Calu3 (cell line): ENCODE data around the gene ZFP30. TPM values are rescaled to one million over a fixed set of nuclear protein-coding genes. Genes with fewer than 3 reads are reported as not detected.

Experiments used
- BruUV-seq: library from RNA; stranded (reverse); fragments of 400-500 nt; replicated peaks from 2 replicates; lab custom pipeline; 2021; lab: Mats Ljungman, UMichigan
- CTCF ChIA-PET: fragments of 300-600 bp; sonication (Branson Sonifier 250); formaldehyde crosslinking; loops from one replicate; lab custom pipeline; 2022; ENCODE audit warnings: antibody characterized with exemption; lab: Charles Lee
- DNase-seq: peaks from one replicate; pipeline ENCODE4 v3.0.0; 2022
- H3K27ac Mint-ChIP-seq: one replicate; pipeline ENCODE4 v1.8.0; 2022; ENCODE audit warnings: mixed read lengths; ENCODE audit not compliant: unreplicated experiment
- H3K27me3 Mint-ChIP-seq: one replicate; pipeline ENCODE4 v1.8.0; 2022; ENCODE audit warnings: mixed read lengths; ENCODE audit not compliant: unreplicated experiment
- H3K36me3 Mint-ChIP-seq: one replicate; pipeline ENCODE4 v1.8.0; 2022; ENCODE audit warnings: mild to moderate bottlenecking, moderate library complexity, mixed read lengths; ENCODE audit not compliant: insufficient read depth, unreplicated experiment
- H3K4me1 Mint-ChIP-seq: one replicate; pipeline ENCODE4 v1.8.0; 2022; ENCODE audit warnings: mild to moderate bottlenecking, low read depth, mixed read lengths; ENCODE audit not compliant: unreplicated experiment
- H3K4me3 Mint-ChIP-seq: one replicate; pipeline ENCODE4 v1.8.0; 2022; ENCODE audit warnings: mild to moderate bottlenecking, low read depth, moderate library complexity, mixed read lengths; ENCODE audit not compliant: unreplicated experiment
- H3K9me3 Mint-ChIP-seq: one replicate; pipeline ENCODE4 v1.8.0; 2022; ENCODE audit warnings: low read depth, mixed read lengths; ENCODE audit not compliant: unreplicated experiment
- intact Hi-C: fragments of 100-400 bp; cut with micrococcal nuclease; formaldehyde crosslinking; loops from one replicate; pipeline ENCODE4 v1.10.0; 2022; ENCODE audit not compliant: unreplicated experiment
- total RNA-seq: library from RNA; stranded (reverse); gene quantifications from 2 replicates; pipeline ENCODE4 v1.2.3, GENCODE V29; 2022
- TF ChIP-seq, protein P1 (sequence below): fragments of 200-600 bp; IDR thresholded peaks from one replicate; pipeline ENCODE4 v1.8.0; 2022; ENCODE audit warnings: antibody characterized with exemption; ENCODE audit not compliant: unreplicated experiment

ZFP30 gene
- total RNA-seq, 1 experiment from 2014 or later = 11.5 TPM

DNA sequence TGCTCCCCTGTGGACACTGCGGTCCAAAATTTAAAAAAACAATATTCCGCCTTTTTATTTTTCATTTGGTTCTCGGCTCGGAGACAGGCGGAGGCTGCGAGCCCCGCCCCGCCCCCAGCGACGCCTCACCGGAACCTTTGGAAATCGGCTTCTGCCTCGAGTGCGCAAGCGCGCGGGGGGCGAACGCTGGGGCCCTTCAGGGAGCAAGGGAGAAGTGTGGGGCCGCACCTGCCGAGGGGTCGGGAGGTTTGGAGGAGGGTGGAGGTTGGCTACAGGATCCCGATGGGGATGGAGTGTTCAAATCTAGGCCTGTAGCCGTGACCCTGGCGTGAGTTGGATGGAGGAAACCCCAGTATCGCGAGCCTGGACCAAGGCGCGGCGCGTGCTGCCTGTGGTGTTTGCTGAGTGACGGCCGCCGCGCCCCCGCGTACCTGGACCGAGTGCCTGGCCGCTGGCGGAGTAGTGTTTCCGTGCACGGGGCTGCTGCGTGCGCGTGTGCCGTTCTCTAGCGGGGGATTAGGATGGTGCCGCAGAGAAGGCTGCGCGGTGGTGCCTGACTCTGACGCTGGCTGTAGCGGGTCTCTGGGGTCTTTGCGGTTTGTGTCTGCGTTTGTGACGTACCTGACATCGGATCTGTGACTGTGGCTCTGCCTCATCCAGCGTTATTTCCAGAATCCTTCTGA lies 565 bp upstream of the ZFP30 start:
- Mint-ChIP-seq H3K36me3 (peaks cover 27% of the 10 kb centered on the region), H3K9me3 (peaks cover 18% of the 10 kb centered on the region), H3K4me1 (peaks cover 9% of the 10 kb centered on the region), H3K27me3 (no peaks in the 10 kb centered on the region), H3K4me3 (peak overlapping the region; percentile 98), H3K27ac (peak overlapping the region; percentile 88)
- no TSS peak for BruUV-seq
- DNase-seq = peak; percentile 88
- intact Hi-C loops = no loop called here
- TF ChIP-seq, protein P1, sequence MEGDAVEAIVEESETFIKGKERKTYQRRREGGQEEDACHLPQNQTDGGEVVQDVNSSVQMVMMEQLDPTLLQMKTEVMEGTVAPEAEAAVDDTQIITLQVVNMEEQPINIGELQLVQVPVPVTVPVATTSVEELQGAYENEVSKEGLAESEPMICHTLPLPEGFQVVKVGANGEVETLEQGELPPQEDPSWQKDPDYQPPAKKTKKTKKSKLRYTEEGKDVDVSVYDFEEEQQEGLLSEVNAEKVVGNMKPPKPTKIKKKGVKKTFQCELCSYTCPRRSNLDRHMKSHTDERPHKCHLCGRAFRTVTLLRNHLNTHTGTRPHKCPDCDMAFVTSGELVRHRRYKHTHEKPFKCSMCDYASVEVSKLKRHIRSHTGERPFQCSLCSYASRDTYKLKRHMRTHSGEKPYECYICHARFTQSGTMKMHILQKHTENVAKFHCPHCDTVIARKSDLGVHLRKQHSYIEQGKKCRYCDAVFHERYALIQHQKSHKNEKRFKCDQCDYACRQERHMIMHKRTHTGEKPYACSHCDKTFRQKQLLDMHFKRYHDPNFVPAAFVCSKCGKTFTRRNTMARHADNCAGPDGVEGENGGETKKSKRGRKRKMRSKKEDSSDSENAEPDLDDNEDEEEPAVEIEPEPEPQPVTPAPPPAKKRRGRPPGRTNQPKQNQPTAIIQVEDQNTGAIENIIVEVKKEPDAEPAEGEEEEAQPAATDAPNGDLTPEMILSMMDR = no peak
- CTCF ChIA-PET = no interaction called here

DNA sequence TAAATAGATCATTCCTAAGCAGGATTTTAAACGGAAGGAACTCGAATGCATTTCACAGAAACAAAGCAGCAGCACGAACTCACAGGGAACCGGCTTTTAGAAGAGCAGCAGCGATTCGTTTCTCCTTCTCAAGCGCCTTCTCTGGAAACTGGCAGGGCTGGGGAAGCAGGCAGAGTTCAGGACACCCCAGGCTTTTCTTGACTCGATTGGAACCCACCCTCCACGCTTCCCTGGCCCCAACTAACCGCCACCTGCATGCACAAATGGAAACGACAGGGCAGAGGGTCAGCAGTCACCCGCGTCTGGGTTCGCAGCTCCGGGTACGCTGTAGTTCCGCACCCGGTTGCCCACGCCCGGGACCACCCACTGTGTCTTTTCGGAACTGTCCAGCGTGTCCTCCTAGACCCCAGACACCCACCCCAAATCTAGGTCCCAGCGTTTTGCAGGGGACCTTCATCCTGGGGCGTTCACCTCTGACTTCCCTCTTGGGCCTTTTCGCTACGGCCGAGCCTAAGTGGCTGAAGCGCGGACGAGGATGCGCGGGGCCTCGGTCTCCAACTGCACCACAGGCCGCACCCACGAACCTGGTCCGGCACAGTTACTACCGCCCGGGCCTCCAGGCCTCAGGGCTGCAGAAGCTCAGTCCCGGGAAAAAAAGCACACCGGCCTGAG lies 500 bp downstream of the ZFP30 start:
- Mint-ChIP-seq H3K9me3 (peaks cover 16% of the 10 kb centered on the region), H3K4me3 (peak overlapping the region; percentile 98), H3K27me3 (no peaks in the 10 kb centered on the region), H3K4me1 (peaks cover 9% of the 10 kb centered on the region), H3K36me3 (peaks cover 27% of the 10 kb centered on the region), H3K27ac (peak overlapping the region; percentile 88)
- no TSS peak for BruUV-seq
- peak; percentile 49 for DNase-seq
- intact Hi-C loops = loop anchor here (1.0 kb wide), 1 partner anchor 60 kb away; the partner anchor contains the start of genes ZNF540 and ZNF571
- CTCF ChIA-PET = no interaction called here
- TF ChIP-seq, protein P1 = no peak

DNA sequence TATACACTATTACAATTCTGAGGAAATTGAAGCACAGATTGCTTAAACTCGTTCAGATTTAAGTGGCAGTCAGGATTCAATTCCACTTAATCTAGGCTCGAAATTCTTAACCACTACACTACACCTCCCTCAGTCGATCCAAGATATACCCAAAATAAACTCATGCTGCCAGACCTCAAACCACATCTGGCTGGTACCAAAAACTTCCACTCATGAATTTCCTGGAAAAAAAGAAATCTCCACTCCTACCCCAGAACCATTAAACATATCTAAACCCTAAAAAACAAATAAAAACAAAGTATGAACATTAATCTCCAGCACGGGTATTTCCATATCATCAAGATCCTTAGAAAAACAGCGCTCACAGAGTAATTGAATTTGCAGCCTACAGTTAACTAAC lies 1.1 kb downstream of the ZFP30 start:
- no peaks in the 10 kb centered on the region for H3K27me3 Mint-ChIP-seq
- peaks cover 33% of the 10 kb centered on the region for H3K36me3 Mint-ChIP-seq
- no peak for DNase-seq
- H3K9me3 Mint-ChIP-seq = peaks cover 13% of the 10 kb centered on the region
- peak overlapping the region; percentile 98 for H3K4me3 Mint-ChIP-seq
- TF ChIP-seq, protein P1 = no peak
- CTCF ChIA-PET = interaction anchor here (0.6 kb wide), 1 partner anchor 580 kb away, joined by 7 read pairs; no protein-coding TSS in a partner anchor
- H3K27ac Mint-ChIP-seq = peak overlapping the region; percentile 88
- TSS peak; percentile 66 for BruUV-seq
- intact Hi-C loops = loop anchor here (1.0 kb wide), 1 partner anchor 60 kb away; the partner anchor contains the start of genes ZNF540 and ZNF571
- H3K4me1 Mint-ChIP-seq = peaks cover 9% of the 10 kb centered on the region

DNA sequence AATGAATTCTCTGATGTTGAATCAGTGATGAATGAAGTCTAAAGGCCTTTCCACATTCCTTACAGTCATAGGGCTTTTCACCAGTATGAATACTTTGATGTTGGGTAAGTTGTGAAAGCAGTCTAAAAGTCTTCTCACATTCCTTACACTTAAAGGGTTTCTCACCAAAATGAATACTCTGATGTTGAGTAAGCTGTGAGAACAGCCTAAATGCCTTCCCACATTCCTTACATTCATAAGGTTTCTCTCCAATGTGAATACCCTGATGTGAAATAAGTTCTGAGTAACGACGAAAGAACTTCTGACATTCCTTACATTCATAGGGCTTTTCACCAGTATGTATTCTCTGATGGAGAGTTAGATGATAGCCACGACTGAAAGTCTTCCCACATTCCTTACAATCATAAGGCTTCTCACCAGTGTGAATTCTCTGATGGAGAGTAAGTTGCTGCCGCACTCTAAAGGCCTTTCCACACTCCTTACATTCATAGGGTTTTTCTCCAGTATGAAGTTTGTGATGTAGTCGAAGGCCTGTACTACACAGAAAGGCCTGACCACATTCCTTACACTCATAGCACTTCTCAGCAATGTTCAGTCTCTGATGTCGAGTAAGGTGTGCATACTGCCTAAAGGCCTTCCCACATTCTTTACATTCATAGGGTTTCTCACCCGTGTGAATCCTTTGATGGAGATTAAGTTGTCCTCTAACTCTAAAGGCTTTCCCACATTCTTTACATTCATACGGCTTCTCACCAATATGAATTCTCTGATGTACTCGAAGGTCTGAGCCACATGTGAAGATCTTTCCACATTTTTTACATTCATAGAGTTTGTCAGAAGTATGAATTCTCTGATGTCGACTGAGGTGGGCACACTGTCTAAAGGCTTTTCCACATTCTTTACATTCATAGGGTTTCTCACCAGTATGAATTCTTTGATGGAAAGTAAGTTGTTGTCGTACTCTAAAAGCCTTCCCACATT lies 19.9 kb downstream of the ZFP30 start:
- DNase-seq = no peak
- no TSS peak for BruUV-seq
- CTCF ChIA-PET = no interaction called here
- Mint-ChIP-seq H3K36me3 (peaks cover 8% of the 10 kb centered on the region), H3K9me3 (peaks cover 27% of the 10 kb centered on the region), H3K27me3 (no peaks in the 10 kb centered on the region), H3K4me3 (no peak overlapping the region), H3K4me1 (no peaks in the 10 kb centered on the region), H3K27ac (no peak overlapping the region)
- intact Hi-C loops = no loop called here
- TF ChIP-seq, protein P1 = no peak
